ENCODE measurements around the gene CALCOCO1. TPM values are rescaled to one million over a fixed set of nuclear protein-coding genes. Genes with fewer than 3 reads are reported as not detected.

CALCOCO1 gene
- total RNA-seq, 4 donors from 2014 or later: 149 to 263 (median 237) TPM

GRCh38 chr12:53696285-53696654, 31.0 kb downstream of the CALCOCO1 start:
- no peak for TF ChIP-seq CTCF (IDR thresholded peaks at IDR 0.05; ENCODE audit: low read depth)

GRCh38 chr12:53695152-53696145, 31.8 kb downstream of the CALCOCO1 start:
- no peak for TF ChIP-seq CTCF (IDR thresholded peaks at IDR 0.05; ENCODE audit: low read depth)

- no peak for TF ChIP-seq CTCF (IDR thresholded peaks at IDR 0.05; ENCODE audit: low read depth)
Observed at GRCh38 chr12:53694756-53695151, 32.5 kb downstream of the CALCOCO1 start.

- no peak for TF ChIP-seq CTCF (IDR thresholded peaks at IDR 0.05; ENCODE audit: low read depth)
Observed at GRCh38 chr12:53688134-53688533, 39.1 kb downstream of the CALCOCO1 start.

GRCh38 chr12:53686436-53686835, 40.8 kb downstream of the CALCOCO1 start:
- TF ChIP-seq CTCF (IDR thresholded peaks at IDR 0.05; ENCODE audit: low read depth): no peak

- no peak for TF ChIP-seq CTCF (IDR thresholded peaks at IDR 0.05; ENCODE audit: low read depth)
Observed at GRCh38 chr12:53684654-53685220, 42.5 kb downstream of the CALCOCO1 start.

- no peak for TF ChIP-seq CTCF (IDR thresholded peaks at IDR 0.05; ENCODE audit: low read depth)
Observed at GRCh38 chr12:53683983-53684382, 43.3 kb downstream of the CALCOCO1 start.
